Pancreas (tissue), 10 donors: ENCODE measurements around the gene GLMN. TPM values are rescaled to one million over a fixed set of nuclear protein-coding genes. Genes with fewer than 3 reads are reported as not detected.

Experiments used
- ATAC-seq, 4 donors: fragments of 200-7000 bp; cut with Tn5 transposase; one replicate each; pipeline versions ENCODE4 v1.8.0 to v1.9.1; 2020; ENCODE audit warnings: mild to moderate bottlenecking in 4 of 4, moderate library complexity in 4 of 4
- DNase-seq, 6 donors: peaks; one replicate each; pipeline ENCODE4 v3.0.0-alpha.2; 2020
- FAIRE-seq: peaks from 2 replicates; lab custom pipeline; 2012; peaks lifted over from hg19 to GRCh38; lab: Jason Lieb, UNC
- H3K27ac ChIP-seq, 4 donors: fragments of 200-600 bp; sonication (generic); 1 replicate in 3 of 4; 2 replicates in 1 of 4; pipeline versions ENCODE4 v1.5.0 to v1.8.0; 2020
- H3K27me3 ChIP-seq, 4 donors: fragments of 200-600 bp; one replicate each; pipeline ENCODE4 v1.8.0; 2021
- H3K36me3 ChIP-seq, 3 donors: fragments of 200-600 bp; sonication (generic) in 1 of 3; one replicate each; pipeline versions ENCODE4 v1.5.0 to v1.8.0; 2020 to 2021
- H3K4me1 ChIP-seq, 3 donors: fragments of 200-600 bp; one replicate each; pipeline ENCODE4 v1.8.0; 2021
- H3K4me3 ChIP-seq, 4 donors: fragments of 200-600 bp; sonication (generic) in 2 of 4; one replicate each; pipeline versions ENCODE4 v1.5.0 to v1.8.0; 2020 to 2021
- H3K9me3 ChIP-seq, 4 donors: fragments of 200-600 bp; one replicate each; pipeline ENCODE4 v1.8.0; 2021
- CTCF ChIP-seq, 4 donors: fragments of 200-600 bp; sonication (generic) in 3 of 4; IDR thresholded peaks; one replicate each; pipeline versions ENCODE4 v1.5.0 to v1.8.0; 2021; ENCODE audit warnings: antibody characterized with exemption in 4 of 4
- WGBS, 2 donors: extraction: QIAGEN DNeasy Blood & Tissue Kit; methylation state at CpG; one replicate each; pipeline ENCODE4 v1.1.7; 2013; 5-methylcytosine and 5-hydroxymethylcytosine counted together
- intact Hi-C, 3 donors: fragments of 100-400 bp; cut with DNase I; formaldehyde crosslinking; loops; one replicate each; pipeline versions ENCODE4 v1.11.1 to v1.14.2; 2022
- polyA plus RNA-seq, 2 donors: library from polyadenylated mRNA; stranded (reverse); fragments of 200-250 nt; gene quantifications; one replicate each; pipeline ENCODE4 v1.2.3, GENCODE V29; 2013
- total RNA-seq, 6 donors: library from RNA; stranded (reverse); fragmentation: NEBNext Ultra II Directional in 4 of 6; extraction: Animal tissue kit (Norgen Biotek cat#: 25700) in 4 of 6; gene quantifications; one replicate each; pipeline versions ENCODE4 v1.2.1 to v1.2.4, GENCODE V29; 2021 to 2023
- donor health status: healthy with polysubstance abuse.
- donor health status: DM: no; HTN: no; CAD: no; lungs with moderate emphysema.
- donor health status: DM: no; HTN: no; CAD: no.
- donor health status: control.
- donor health status: control.
- donor health status: Bipolar disorder and iron deficiency.
- donor health status: DM: yes; HTN: yes; CAD: no.
- donor health status: DM: no; HTN: no; CAD: no.
- donor health status: DM: no; HTN: no; CAD: no.
- donor health status: DM: yes; HTN: yes; CAD: no.

Gene GLMN
- total and polyA plus RNA-seq, 8 donors: 1.7 to 10.4 (median 2.7) TPM

DNA sequence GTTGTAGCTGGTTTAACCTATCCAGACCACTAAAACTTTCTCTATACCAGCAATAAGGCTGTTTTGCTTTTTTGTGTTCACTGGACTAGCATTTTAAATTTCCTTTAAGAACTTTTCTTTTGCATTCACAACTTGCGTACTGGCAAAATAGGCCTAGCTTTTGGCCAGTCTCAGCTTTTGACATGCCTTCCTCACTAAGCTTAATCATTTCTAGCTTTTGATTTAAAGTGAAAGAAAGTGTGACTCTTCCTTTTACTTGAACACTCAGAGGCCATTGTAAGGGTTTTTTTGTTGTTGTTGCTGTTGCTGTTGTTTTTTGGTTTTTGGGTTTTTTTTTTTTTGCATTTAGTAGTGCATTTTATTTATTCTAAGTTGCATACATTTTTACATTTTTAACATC is 15.2 kb upstream of the GLMN start:
- 96 to 100% methylated on average over 1 of the region's 1 CpG for WGBS, 2 donors
- Histone ChIP-seq H3K4me1 (no peaks in the 10 kb centered on the region), H3K27me3 (no peaks in the 10 kb centered on the region), H3K36me3 (no peaks in the 10 kb centered on the region), H3K4me3 (no peak overlapping the region), H3K9me3 (no peaks in the 10 kb centered on the region), H3K27ac (no peak overlapping the region)
- FAIRE-seq (no peak), DNase-seq (no peak), ATAC-seq (no peak)
- no peak for TF ChIP-seq CTCF (IDR thresholded peaks at IDR 0.05)
- intact Hi-C loops: no loop called here

DNA sequence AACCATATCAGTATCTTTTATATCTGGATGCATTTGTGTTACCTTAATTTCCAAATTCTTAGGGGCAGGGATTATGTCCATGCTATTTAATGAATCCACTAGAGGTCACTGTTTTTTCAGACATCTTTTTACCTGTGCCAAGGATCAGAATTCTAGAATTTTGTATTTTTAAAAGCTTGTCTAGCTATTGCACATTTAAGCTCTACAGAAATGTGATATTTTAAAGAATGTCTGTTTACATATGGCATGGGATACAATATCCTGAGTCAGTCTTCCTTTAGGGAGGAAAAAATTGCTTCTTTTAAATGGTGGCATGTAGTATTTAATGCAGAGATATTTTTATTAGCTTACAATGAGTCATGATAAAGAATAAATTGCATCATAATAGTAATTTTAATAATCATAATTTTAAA is 11.4 kb upstream of the GLMN start:
- H3K27ac ChIP-seq: no peak overlapping the region
- no peaks in the 10 kb centered on the region for H3K9me3 ChIP-seq
- FAIRE-seq (peak; percentile 89), ATAC-seq (peak in 3 of 4 donors; percentile 65 to 80 (median 79)), DNase-seq (no peak)
- no peaks in the 10 kb centered on the region for H3K4me1 ChIP-seq
- intact Hi-C loops: no loop called here
- peak; percentile 18 to 51 (median 36) for TF ChIP-seq CTCF (IDR thresholded peaks at IDR 0.05)
- no peaks in the 10 kb centered on the region for H3K27me3 ChIP-seq
- H3K4me3 ChIP-seq: no peak overlapping the region
- H3K36me3 ChIP-seq: peaks cover 0 to 17% (median 0%) of the 10 kb centered on the region in 3 donors

DNA sequence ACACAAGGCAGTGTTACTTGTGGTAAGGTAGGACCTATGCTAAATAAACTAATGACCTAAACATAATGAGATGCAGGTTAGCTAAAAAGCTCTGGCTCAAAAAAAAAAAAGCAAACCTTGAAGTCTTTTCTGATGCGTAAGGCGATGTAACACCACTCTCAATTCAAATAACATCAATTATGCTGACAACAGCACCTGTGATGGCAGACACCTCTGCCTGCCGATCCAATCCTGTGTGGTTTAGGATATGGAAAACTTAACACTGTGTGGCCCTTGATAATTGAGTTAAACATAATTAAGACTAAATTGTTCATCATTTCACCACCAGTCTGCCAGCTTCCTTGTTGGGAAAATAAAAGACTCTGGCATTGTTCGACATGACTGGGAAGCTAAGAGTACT is 9.2 kb upstream of the GLMN start:
- TF ChIP-seq CTCF (IDR thresholded peaks at IDR 0.05): no peak
- ATAC-seq: no peak
- no peak for DNase-seq
- H3K36me3 ChIP-seq: peaks cover 0 to 23% (median 0%) of the 10 kb centered on the region in 3 donors
- no peaks in the 10 kb centered on the region for H3K27me3 ChIP-seq
- 50 to 53% methylated on average over 4 of the region's 4 CpGs for WGBS, 2 donors
- no peaks in the 10 kb centered on the region for H3K9me3 ChIP-seq
- intact Hi-C loops: no loop called here
- no peak overlapping the region for H3K27ac ChIP-seq
- H3K4me3 ChIP-seq: no peak overlapping the region
- H3K4me1 ChIP-seq: no peaks in the 10 kb centered on the region
- no peak for FAIRE-seq

- TF ChIP-seq CTCF (IDR thresholded peaks at IDR 0.05): no peak
- ATAC-seq: no peak
- no peaks in the 10 kb centered on the region for H3K27me3 ChIP-seq
- H3K4me3 ChIP-seq: no peak overlapping the region
- no peak overlapping the region for H3K27ac ChIP-seq
- H3K36me3 ChIP-seq: peaks cover 0 to 23% (median 0%) of the 10 kb centered on the region in 3 donors
- intact Hi-C loops: no loop called here
- FAIRE-seq: no peak
- no peaks in the 10 kb centered on the region for H3K9me3 ChIP-seq
- H3K4me1 ChIP-seq: peaks cover 0 to 2% (median 0%) of the 10 kb centered on the region in 3 donors
- DNase-seq: no peak
These were observed 7.2 kb upstream of the GLMN start for GRCh38 chr1:92306020-92306419.

- H3K4me1 ChIP-seq: peaks cover 0 to 12% (median 9%) of the 10 kb centered on the region in 3 donors
- no peak for DNase-seq
- H3K36me3 ChIP-seq: peaks cover 0 to 13% (median 0%) of the 10 kb centered on the region in 3 donors
- no peak for ATAC-seq
- intact Hi-C loops: no loop called here
- no peak overlapping the region for H3K4me3 ChIP-seq
- H3K27me3 ChIP-seq: no peaks in the 10 kb centered on the region
- no peak overlapping the region for H3K27ac ChIP-seq
- WGBS, 2 donors: 88 to 93% methylated on average over 5 of the region's 5 CpGs
- no peak for FAIRE-seq
- H3K9me3 ChIP-seq: no peaks in the 10 kb centered on the region
- TF ChIP-seq CTCF (IDR thresholded peaks at IDR 0.05): no peak
These were observed 2.2 kb upstream of the GLMN start for GRCh38 chr1:92301021-92301420.
